Measurements from ENCODE around the gene FAM20B. TPM values are rescaled to one million over a fixed set of nuclear protein-coding genes. Genes with fewer than 3 reads are reported as not detected.

The FAM20B gene
- total RNA-seq, 2 experiments from 2014 or later = 12.1 to 12.9 TPM

GRCh38 chr1:179015396-179015795 lies 10.3 kb upstream of the FAM20B start:
- intact Hi-C loops (cut with DNase I, micrococcal nuclease) = no loop called here
- Histone ChIP-seq H3K27ac (ENCODE audit: low read depth in 1 of 2, low read length in 2 of 2) (no peak overlapping the region), H3K4me1 (ENCODE audit: insufficient read depth, low read length) (peaks cover 5% of the 10 kb centered on the region), H3K36me3 (ENCODE audit: insufficient read depth, low read length) (no peaks in the 10 kb centered on the region), H3K9me3 (ENCODE audit: control insufficient read depth in 1 of 2, insufficient read depth in 1 of 2, low read length in 2 of 2) (no peaks in the 10 kb centered on the region), H3K27me3 (ENCODE audit: control insufficient read depth in 1 of 2, insufficient read depth in 2 of 2, low read length in 2 of 2) (no peaks in the 10 kb centered on the region), H3K4me3 (ENCODE audit: low read length) (no peak overlapping the region)
- H3K36me3 Mint-ChIP-seq (ENCODE audit: low read depth) = no peaks in the 10 kb centered on the region
- no peak for TF ChIP-seq CTCF (IDR thresholded peaks at IDR 0.05)
- H3K4me3 Mint-ChIP-seq = no peak overlapping the region
- H3K9me3 Mint-ChIP-seq = no peaks in the 10 kb centered on the region
- no peaks in the 10 kb centered on the region for H3K4me1 Mint-ChIP-seq (ENCODE audit: low read depth)
- no peaks in the 10 kb centered on the region for H3K27me3 Mint-ChIP-seq
- DNase-seq (no peak), ATAC-seq (ENCODE audit: poor library complexity) (no peak)
- ChIA-PET CTCF (no interaction called here), POLR2A (no interaction called here)
- no peak overlapping the region for H3K27ac Mint-ChIP-seq

- POLR2A ChIA-PET = no interaction called here
- Mint-ChIP-seq H3K27ac (no peak overlapping the region), H3K9me3 (no peaks in the 10 kb centered on the region), H3K4me1 (ENCODE audit: low read depth) (no peaks in the 10 kb centered on the region), H3K27me3 (no peaks in the 10 kb centered on the region), H3K36me3 (ENCODE audit: low read depth) (no peaks in the 10 kb centered on the region), H3K4me3 (no peak overlapping the region)
- TF ChIP-seq CTCF (IDR thresholded peaks at IDR 0.05) = no peak
- no peaks in the 10 kb centered on the region for H3K36me3 ChIP-seq (ENCODE audit: insufficient read depth, low read length)
- ATAC-seq (ENCODE audit: poor library complexity) (no peak), DNase-seq (peak in 4 of 14 experiments; percentile 8 to 37 (median 19))
- H3K27ac ChIP-seq (ENCODE audit: low read depth in 1 of 2, low read length in 2 of 2) = no peak overlapping the region
- no peak overlapping the region for H3K4me3 ChIP-seq (ENCODE audit: low read length)
- intact Hi-C loops (cut with DNase I, micrococcal nuclease) = no loop called here
- H3K27me3 ChIP-seq (ENCODE audit: control insufficient read depth in 1 of 2, insufficient read depth in 2 of 2, low read length in 2 of 2) = no peaks in the 10 kb centered on the region
- peaks cover 5% of the 10 kb centered on the region for H3K4me1 ChIP-seq (ENCODE audit: insufficient read depth, low read length)
- CTCF ChIA-PET = no interaction called here
- H3K9me3 ChIP-seq (ENCODE audit: control insufficient read depth in 1 of 2, insufficient read depth in 1 of 2, low read length in 2 of 2) = no peaks in the 10 kb centered on the region
Measured at GRCh38 chr1:179016706-179017382, 8.8 kb upstream of the FAM20B start.

GRCh38 chr1:179017383-179018326 lies 8.0 kb upstream of the FAM20B start:
- Histone ChIP-seq H3K27me3 (ENCODE audit: control insufficient read depth in 1 of 2, insufficient read depth in 2 of 2, low read length in 2 of 2) (no peaks in the 10 kb centered on the region), H3K4me3 (ENCODE audit: low read length) (no peak overlapping the region), H3K36me3 (ENCODE audit: insufficient read depth, low read length) (no peaks in the 10 kb centered on the region), H3K9me3 (ENCODE audit: control insufficient read depth in 1 of 2, insufficient read depth in 1 of 2, low read length in 2 of 2) (no peaks in the 10 kb centered on the region), H3K4me1 (ENCODE audit: insufficient read depth, low read length) (peaks cover 5% of the 10 kb centered on the region), H3K27ac (ENCODE audit: low read depth in 1 of 2, low read length in 2 of 2) (no peak overlapping the region)
- ATAC-seq (ENCODE audit: poor library complexity) (no peak), DNase-seq (no peak)
- CTCF ChIA-PET = interaction anchor here (0.6 kb wide), 1 partner anchor 319 kb away, joined by 3 read pairs; no protein-coding TSS in a partner anchor
- Mint-ChIP-seq H3K27ac (no peak overlapping the region), H3K4me3 (no peak overlapping the region), H3K27me3 (no peaks in the 10 kb centered on the region), H3K4me1 (ENCODE audit: low read depth) (no peaks in the 10 kb centered on the region), H3K9me3 (no peaks in the 10 kb centered on the region), H3K36me3 (ENCODE audit: low read depth) (no peaks in the 10 kb centered on the region)
- POLR2A ChIA-PET = no interaction called here
- intact Hi-C loops (cut with DNase I, micrococcal nuclease) = no loop called here
- TF ChIP-seq CTCF (IDR thresholded peaks at IDR 0.05) = no peak

Data from CD4-positive, alpha-beta T cell (primary cell).